ENCODE data around the gene AVL9.
"Not testable (repeated sequence)": the region's sequence is repeated elsewhere in the genome, so short reads cannot be mapped to it uniquely, and the experiment has no call there.

AVL9 gene

GRCh38 chr7:32496052-32496813 is 944 bp downstream of the AVL9 start:
- no peak for DNase-seq

GRCh38 chr7:32499755-32500154 is 4.5 kb downstream of the AVL9 start:
- DNase-seq, result not testable (repeated sequence)

GRCh38 chr7:32500216-32500615 is 4.9 kb downstream of the AVL9 start:
- DNase-seq, result not testable (repeated sequence)

- DNase-seq, result no peak
Observed at GRCh38 chr7:32500922-32501341, 5.6 kb downstream of the AVL9 start.

GRCh38 chr7:32501522-32501921 is 6.2 kb downstream of the AVL9 start:
- no peak for DNase-seq

- DNase-seq, result no peak
Observed at GRCh38 chr7:32502728-32503127, 7.4 kb downstream of the AVL9 start.

GRCh38 chr7:32506266-32507054 is 11.2 kb downstream of the AVL9 start:
- DNase-seq, result no peak

- no peak for DNase-seq
Observed at GRCh38 chr7:32507414-32507813, 12.1 kb downstream of the AVL9 start.

- no peak for DNase-seq
Observed at GRCh38 chr7:32511791-32512190, 16.5 kb downstream of the AVL9 start.

- no peak for DNase-seq
Observed at GRCh38 chr7:32513210-32513609, 17.9 kb downstream of the AVL9 start.

GRCh38 chr7:32515890-32516550 is 20.7 kb downstream of the AVL9 start:
- no peak for DNase-seq

GRCh38 chr7:32516551-32517100 is 21.3 kb downstream of the AVL9 start:
- DNase-seq, result no peak

- no peak for DNase-seq
Observed at GRCh38 chr7:32518534-32519140, 23.3 kb downstream of the AVL9 start.

- DNase-seq, result no peak
Observed at GRCh38 chr7:32519763-32520162, 24.5 kb downstream of the AVL9 start.

GRCh38 chr7:32522746-32523530 is 27.6 kb downstream of the AVL9 start:
- no peak for DNase-seq

GRCh38 chr7:32524631-32525030 is 29.3 kb downstream of the AVL9 start:
- no peak for DNase-seq

- DNase-seq, result no peak
Observed at GRCh38 chr7:32525839-32526238, 30.6 kb downstream of the AVL9 start.

GRCh38 chr7:32531402-32531801 is 36.1 kb downstream of the AVL9 start:
- DNase-seq, result no peak

GRCh38 chr7:32532086-32532485 is 36.8 kb downstream of the AVL9 start:
- no peak for DNase-seq

GRCh38 chr7:32532716-32533115 is 37.4 kb downstream of the AVL9 start:
- no peak for DNase-seq

GRCh38 chr7:32533276-32534029 is 38.2 kb downstream of the AVL9 start:
- DNase-seq, result no peak

Data from activated CD4-positive, CD25-positive, alpha-beta regulatory T cell (primary cell).